ENCODE data around the gene MADCAM1.

The MADCAM1 gene

DNA sequence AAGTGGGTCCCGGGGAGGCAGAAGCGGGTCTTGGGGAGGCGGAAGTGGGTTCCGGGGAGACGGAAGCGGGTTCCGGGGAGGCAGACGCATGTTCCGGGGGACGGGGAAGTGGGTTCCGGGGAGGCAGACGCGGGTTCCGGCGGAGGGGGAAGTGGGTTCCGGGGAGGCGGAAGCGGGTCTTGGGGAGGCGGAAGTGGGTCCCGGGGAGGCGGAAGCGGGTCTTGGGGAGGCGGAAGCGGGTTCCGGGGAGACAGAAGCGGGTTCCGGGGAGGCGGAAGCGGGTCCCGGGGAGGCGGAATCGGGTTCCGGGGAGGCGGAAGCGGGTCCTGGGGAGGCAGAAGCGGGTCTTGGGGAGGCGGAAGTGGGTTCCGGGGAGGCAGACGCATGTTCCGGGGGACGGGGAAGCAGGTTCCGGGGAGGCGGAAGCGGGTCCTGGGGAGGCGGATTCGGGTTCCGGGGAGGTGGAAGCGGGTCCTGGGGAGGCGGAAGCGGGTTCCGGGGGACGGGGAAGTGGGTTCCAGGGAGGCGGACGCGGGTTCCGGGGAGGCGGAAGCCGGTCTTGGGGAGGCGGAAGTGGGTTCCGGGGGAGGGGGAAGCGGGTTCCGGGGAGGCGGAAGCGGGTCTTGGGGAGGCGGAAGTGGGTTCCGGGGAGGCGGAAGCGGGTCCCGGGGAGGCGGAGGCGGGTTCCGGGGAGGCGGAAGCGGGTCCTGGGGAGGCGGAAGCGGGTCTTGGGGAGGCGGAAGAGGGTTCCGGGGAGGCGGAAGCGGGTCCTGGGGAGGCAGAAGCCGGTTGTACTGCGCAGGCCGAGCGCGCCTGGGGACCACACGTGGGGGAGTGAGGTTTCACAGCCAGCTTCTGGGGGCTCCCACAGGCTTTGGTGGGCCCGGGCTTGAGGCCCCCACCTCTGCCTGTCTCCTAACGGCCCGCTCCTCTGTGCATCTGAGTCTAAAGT is 37.9 kb upstream of the MADCAM1 start:
- no peak overlapping the region for H3K9ac ChIP-seq (ENCODE audit: low read length)
- H3K27ac ChIP-seq (ENCODE audit: low read length): no peak overlapping the region
- no peak overlapping the region for H3K4me3 ChIP-seq (ENCODE audit: low read length)
- H3K9me3 ChIP-seq (ENCODE audit: control insufficient read depth, low read depth, low read length): no peaks in the 10 kb centered on the region
- no peaks in the 10 kb centered on the region for H3K36me3 ChIP-seq (ENCODE audit: control insufficient read depth, low read depth, low read length)
- no peaks in the 10 kb centered on the region for H3K4me1 ChIP-seq (ENCODE audit: control insufficient read depth, low read depth, low read length)
- H3K27me3 ChIP-seq (ENCODE audit: control insufficient read depth, insufficient read depth, low read length): peaks cover 33% of the 10 kb centered on the region

DNA sequence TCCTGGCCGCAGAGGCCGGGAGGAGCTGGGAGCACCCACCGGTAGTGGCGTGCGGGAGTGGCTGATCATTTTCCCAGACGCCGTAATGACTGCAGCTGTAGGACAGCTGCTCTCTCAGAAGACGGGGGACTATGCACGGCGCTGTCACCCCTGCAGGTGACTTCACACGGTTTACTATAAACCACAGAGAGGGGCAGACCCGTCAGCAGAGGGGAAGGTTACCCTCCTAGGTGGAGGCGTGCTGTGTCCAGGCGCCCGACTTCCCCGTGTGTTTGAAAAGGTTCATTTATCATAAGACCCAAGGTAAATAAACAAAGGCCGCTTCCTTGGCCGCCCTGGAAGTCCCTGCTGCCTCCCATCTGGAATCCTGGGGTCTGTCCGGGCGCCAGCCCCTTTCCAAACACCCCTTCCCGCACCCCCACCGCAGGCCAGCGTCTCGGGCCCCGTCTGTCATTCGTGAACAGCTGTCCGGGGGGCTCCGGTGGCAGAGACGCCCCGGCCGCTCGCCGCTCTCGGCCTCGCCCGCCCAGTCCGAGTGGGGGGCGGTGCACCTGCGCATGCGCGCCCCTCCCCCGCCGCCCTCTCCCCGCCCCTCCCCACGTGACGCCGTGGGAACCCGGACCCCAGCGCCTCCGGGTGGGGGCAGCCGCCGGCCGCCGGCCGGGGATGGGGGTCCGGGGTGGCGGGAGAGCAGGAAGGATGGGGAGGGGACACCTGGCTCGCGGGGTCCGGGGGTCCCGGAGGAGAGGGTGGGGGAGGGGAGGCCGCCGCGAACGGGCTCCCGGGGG is 36.4 kb upstream of the MADCAM1 start:
- H3K4me1 ChIP-seq (ENCODE audit: control insufficient read depth, low read depth, low read length): no peaks in the 10 kb centered on the region
- H3K9ac ChIP-seq (ENCODE audit: low read length): peak overlapping the region; percentile 27
- H3K27ac ChIP-seq (ENCODE audit: low read length): no peak overlapping the region
- no peaks in the 10 kb centered on the region for H3K36me3 ChIP-seq (ENCODE audit: control insufficient read depth, low read depth, low read length)
- H3K9me3 ChIP-seq (ENCODE audit: control insufficient read depth, low read depth, low read length): no peaks in the 10 kb centered on the region
- peaks cover 33% of the 10 kb centered on the region for H3K27me3 ChIP-seq (ENCODE audit: control insufficient read depth, insufficient read depth, low read length)
- peak overlapping the region; percentile 55 for H3K4me3 ChIP-seq (ENCODE audit: low read length)

DNA sequence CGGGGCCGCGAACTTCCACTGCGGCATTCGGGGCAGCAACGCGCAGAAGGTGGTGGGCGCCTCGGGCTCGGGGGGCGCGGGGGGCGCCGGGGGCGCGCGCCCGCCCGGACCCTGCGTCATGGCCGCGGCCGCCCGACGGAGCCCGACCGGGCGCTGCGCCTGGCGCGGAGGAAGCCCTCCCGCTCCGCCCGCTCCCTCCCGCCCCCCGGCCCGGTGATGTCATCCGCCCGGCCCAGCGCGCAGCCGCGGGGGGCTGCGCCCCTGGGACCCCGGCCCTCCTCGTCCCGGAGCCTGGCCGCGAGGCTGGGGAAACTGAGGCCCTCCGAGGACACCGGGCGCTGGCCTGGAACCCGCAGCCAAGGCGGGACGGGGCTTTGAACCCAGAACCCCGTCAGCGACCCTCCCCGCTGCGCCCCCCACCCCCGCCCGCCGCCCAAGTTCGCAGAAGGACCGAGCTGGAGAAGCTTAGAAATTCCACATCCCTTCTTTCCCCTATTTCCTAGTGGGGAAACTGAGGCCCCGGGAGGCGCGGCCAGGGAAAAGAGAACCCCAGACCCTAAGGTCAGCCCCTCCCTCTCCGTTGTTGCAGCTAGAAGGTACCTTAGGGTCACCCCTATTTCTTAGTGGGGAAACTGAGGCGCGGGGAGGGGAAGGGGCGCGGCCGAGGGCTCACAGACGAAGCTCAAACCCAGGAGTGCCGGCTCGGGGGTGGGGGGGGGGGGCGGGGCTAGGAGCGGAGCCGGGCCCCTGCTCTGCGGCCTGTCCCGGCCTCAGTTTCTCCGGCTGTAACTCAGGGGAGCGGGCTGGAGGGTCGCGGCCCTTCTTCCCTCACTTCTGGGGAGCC is 35.2 kb upstream of the MADCAM1 start, which contains the start of gene SHC2:
TSS of gene SHC2 (minus strand) at position 157 of the 844 bp plus-strand sequence. CDS start at position 120, 37 bp downstream.
- Histone ChIP-seq H3K27ac (ENCODE audit: low read length) (no peak within 1 kb of the TSS), H3K4me1 (ENCODE audit: control insufficient read depth, low read depth, low read length) (no peaks in the 10 kb centered on the region), H3K4me3 (ENCODE audit: low read length) (peak within 1 kb of the TSS; percentile 55)

DNA sequence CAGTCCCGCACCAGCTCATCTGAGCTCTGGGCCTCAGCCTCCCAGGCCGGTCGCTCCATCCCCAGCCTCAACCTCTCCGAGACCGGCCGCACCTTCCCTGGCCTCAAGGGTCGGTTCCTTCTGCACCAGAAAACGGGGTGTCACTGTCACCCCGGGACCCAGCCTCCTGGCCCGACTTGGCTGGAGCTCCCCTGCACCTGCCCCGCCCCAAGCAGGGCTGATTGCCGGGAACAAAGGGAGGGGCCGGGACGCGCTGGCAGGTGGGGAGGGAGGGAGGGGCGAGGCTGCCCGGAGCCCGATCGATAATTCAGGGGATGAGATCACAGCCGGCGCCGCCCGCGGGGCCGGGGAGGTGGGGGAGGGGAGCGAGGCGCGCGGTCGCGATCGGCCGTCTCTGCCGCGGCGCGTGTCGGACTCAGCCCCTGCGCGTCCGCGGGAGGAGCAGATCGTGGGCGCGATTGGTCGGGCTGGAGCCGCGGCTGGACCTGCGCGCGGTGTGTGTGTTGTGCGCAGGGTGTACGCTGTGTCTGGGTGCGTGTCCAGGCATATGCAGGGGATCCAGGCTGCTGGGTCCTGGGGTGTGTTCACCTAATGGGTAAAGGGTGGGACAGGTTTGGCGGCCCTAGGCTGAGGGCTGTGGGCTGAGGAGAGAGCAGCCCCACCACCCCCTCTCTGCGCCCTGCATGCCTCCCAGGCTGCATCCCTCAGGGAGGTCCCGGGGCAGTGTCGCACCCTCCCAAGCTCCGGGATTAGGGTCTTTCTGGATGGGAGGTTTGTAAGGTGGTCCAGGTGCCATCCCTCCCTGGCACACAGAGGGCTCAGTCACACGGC is 34.4 kb upstream of the MADCAM1 start:
- Histone ChIP-seq H3K27ac (ENCODE audit: low read length) (no peak overlapping the region), H3K9me3 (ENCODE audit: control insufficient read depth, low read depth, low read length) (no peaks in the 10 kb centered on the region), H3K9ac (ENCODE audit: low read length) (no peak overlapping the region), H3K36me3 (ENCODE audit: control insufficient read depth, low read depth, low read length) (no peaks in the 10 kb centered on the region), H3K4me3 (ENCODE audit: low read length) (peak overlapping the region; percentile 32), H3K4me1 (ENCODE audit: control insufficient read depth, low read depth, low read length) (no peaks in the 10 kb centered on the region), H3K27me3 (ENCODE audit: control insufficient read depth, insufficient read depth, low read length) (peaks cover 33% of the 10 kb centered on the region)

More for the DNA sequence above, 35.2 kb upstream of the MADCAM1 start, which contains the start of gene SHC2:
- peak within 1 kb of the TSS; percentile 27 for H3K9ac ChIP-seq (ENCODE audit: low read length)
- no peaks in the 10 kb centered on the region for H3K36me3 ChIP-seq (ENCODE audit: control insufficient read depth, low read depth, low read length)
- H3K27me3 ChIP-seq (ENCODE audit: control insufficient read depth, insufficient read depth, low read length): peaks cover 33% of the 10 kb centered on the region
- no peaks in the 10 kb centered on the region for H3K9me3 ChIP-seq (ENCODE audit: control insufficient read depth, low read depth, low read length)

DNA sequence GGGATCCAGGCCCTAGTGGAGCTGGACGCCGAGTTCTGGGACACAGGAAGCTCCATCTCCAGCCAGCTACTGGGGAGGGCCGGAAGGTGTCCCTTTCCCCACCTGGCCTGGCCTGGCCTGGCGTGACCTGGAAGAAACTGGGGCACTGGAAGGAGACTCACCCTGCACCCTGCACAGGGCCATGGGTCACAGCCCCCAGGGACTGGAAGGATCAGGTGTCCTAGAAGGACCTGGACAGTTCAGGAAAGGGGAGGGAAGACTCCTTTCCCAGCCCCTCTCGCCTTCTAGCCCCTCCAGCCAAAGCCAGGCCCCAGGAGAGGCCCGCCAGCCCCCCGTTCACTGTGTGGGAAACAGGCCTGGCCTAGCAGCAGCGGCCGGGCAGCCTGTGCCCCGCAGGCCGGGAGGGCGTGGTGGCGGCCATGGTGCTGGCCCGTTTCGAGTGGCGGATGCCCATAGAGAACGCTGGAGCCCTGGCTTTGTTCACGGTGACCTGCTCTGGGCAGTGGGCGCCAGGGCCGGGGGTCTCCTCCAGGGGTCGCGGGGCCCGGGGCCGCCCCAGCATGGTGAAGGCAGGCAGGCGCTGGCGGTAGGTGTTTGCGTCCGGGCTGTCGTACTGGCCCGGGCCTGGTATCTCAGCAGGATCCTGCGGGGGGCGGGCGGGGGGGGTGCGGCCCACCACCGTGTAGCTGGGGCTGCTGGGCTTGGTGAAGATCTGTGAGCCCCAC is 32.6 kb upstream of the MADCAM1 start:
- H3K9me3 ChIP-seq (ENCODE audit: control insufficient read depth, low read depth, low read length): no peaks in the 10 kb centered on the region
- H3K27ac ChIP-seq (ENCODE audit: low read length): no peak overlapping the region
- H3K9ac ChIP-seq (ENCODE audit: low read length): no peak overlapping the region

DNA sequence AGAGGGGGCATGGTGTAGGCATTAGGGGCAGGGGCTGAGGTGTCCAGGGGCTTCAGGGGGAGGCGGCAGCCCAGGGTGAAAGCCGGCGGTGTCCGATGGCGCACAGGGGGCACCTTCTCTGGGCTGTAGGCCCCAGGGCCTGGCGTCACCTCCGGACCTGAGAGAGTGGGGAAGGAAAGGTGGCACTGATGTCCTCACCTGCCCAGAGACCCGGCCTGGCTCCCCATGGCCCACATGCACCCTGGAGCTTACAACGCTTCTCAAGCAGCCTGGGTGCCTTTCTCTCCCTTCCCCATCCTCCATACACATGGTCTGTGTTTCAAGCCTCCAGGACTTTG is 32.1 kb upstream of the MADCAM1 start:
- H3K4me1 ChIP-seq (ENCODE audit: control insufficient read depth, low read depth, low read length): no peaks in the 10 kb centered on the region
- H3K27me3 ChIP-seq (ENCODE audit: control insufficient read depth, insufficient read depth, low read length): peaks cover 29% of the 10 kb centered on the region
- H3K9me3 ChIP-seq (ENCODE audit: control insufficient read depth, low read depth, low read length): no peaks in the 10 kb centered on the region
- H3K9ac ChIP-seq (ENCODE audit: low read length): no peak overlapping the region
- no peak overlapping the region for H3K27ac ChIP-seq (ENCODE audit: low read length)
- no peaks in the 10 kb centered on the region for H3K36me3 ChIP-seq (ENCODE audit: control insufficient read depth, low read depth, low read length)
- no peak overlapping the region for H3K4me3 ChIP-seq (ENCODE audit: low read length)

More for the DNA sequence above, 32.6 kb upstream of the MADCAM1 start:
- Histone ChIP-seq H3K4me3 (ENCODE audit: low read length) (no peak overlapping the region), H3K27me3 (ENCODE audit: control insufficient read depth, insufficient read depth, low read length) (peaks cover 33% of the 10 kb centered on the region), H3K4me1 (ENCODE audit: control insufficient read depth, low read depth, low read length) (no peaks in the 10 kb centered on the region), H3K36me3 (ENCODE audit: control insufficient read depth, low read depth, low read length) (no peaks in the 10 kb centered on the region)

DNA sequence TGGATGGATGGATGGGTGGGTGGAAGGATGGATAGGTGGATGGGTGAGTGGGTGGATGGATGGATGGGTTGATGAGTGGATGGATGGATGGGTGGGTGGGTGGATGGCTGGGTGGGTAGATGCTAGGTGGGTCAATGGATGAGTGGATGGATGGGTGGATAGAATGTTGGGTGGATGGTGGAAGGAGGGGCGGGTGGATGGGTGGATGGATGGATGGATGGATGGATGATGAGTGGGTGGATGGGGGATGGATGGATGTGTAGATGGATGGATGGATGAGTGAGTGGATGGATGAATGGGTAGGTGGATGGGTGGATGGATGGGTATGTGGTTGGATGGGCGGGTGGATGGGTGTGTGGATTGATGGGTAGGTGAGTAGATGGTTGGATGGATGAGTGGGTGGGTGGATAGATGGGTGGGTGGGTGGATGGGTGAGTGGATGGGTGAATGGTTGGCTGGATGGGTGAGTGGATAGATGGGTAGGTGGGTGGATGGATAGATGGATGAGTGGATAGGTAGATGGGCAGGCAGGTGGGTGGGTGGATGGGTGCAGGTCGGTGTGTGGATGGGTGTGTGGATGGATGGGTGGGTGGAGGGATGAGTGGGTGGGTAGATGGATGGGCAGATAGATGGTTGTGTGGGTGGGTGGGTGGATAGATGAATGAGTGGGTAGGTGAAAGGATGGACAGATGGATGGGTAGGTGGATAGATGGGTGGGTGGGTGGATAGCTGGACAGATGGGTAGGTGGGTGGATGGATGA is 31.1 kb upstream of the MADCAM1 start:
- Histone ChIP-seq H3K27me3 (ENCODE audit: control insufficient read depth, insufficient read depth, low read length) (peaks cover 20% of the 10 kb centered on the region), H3K36me3 (ENCODE audit: control insufficient read depth, low read depth, low read length) (no peaks in the 10 kb centered on the region), H3K4me1 (ENCODE audit: control insufficient read depth, low read depth, low read length) (no peaks in the 10 kb centered on the region), H3K9ac (ENCODE audit: low read length) (no peak overlapping the region), H3K27ac (ENCODE audit: low read length) (no peak overlapping the region), H3K4me3 (ENCODE audit: low read length) (no peak overlapping the region), H3K9me3 (ENCODE audit: control insufficient read depth, low read depth, low read length) (no peaks in the 10 kb centered on the region)

DNA sequence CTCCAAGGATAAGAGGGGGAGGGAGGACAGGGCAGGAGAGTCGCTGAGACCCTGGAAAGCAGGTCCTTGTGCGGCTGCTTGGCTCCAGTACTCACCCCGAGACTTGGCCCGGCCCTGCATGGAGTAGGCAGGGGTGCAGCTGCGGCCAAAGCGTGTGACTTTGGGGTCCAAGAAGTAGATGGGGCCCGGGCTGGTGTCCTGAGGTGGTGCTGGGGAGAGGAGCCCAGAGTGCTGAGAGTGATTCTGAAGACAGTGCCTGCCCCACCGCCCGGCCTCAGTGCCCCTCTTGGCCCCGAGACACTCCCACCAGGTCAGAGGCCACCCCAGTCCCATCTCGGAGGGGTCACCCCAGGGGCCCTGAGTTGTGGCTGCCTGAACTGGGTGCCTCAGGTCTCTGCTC is 28.7 kb upstream of the MADCAM1 start:
- H3K9me3 ChIP-seq (ENCODE audit: control insufficient read depth, low read depth, low read length): no peaks in the 10 kb centered on the region
- no peaks in the 10 kb centered on the region for H3K4me1 ChIP-seq (ENCODE audit: control insufficient read depth, low read depth, low read length)
- peaks cover 3% of the 10 kb centered on the region for H3K27me3 ChIP-seq (ENCODE audit: control insufficient read depth, insufficient read depth, low read length)

DNA sequence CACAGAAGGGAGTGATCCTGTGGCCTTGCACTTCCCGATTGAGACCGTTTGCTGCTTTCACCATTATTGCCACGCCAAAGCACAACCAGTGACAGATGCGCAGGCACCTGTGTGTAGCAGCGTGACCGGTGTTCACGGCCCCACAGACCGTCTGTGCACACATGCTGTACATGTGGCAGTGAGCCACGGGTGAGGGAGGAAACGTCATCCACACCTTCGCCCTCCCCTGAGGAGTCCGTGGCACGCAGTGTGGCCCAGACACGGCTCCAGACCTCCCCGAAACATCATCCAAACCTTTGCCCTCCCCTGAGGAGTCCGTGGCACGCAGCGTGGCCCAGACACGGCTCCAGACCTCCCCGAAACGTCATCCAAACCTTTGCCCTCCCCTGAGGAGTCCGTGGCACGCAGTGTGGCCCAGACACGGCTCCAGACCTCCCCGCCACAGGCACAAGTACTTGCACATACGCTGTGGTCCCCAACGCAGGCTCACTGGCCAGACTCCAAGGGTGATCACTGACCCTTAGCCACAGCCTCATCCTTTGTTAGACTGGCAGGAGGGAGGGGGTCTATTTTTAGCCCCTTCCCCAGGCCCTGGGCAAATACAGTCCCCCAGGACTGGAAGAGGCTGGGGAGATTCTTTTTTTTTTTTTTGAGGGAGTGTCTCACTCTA is 27.6 kb upstream of the MADCAM1 start:
- no peak overlapping the region for H3K27ac ChIP-seq (ENCODE audit: low read length)
- no peak overlapping the region for H3K9ac ChIP-seq (ENCODE audit: low read length)

More for the DNA sequence above, 28.7 kb upstream of the MADCAM1 start:
- Histone ChIP-seq H3K9ac (ENCODE audit: low read length) (no peak overlapping the region), H3K4me3 (ENCODE audit: low read length) (no peak overlapping the region), H3K36me3 (ENCODE audit: control insufficient read depth, low read depth, low read length) (no peaks in the 10 kb centered on the region), H3K27ac (ENCODE audit: low read length) (no peak overlapping the region)

More for the DNA sequence above, 27.6 kb upstream of the MADCAM1 start:
- Histone ChIP-seq H3K36me3 (ENCODE audit: control insufficient read depth, low read depth, low read length) (no peaks in the 10 kb centered on the region), H3K4me3 (ENCODE audit: low read length) (no peak overlapping the region), H3K4me1 (ENCODE audit: control insufficient read depth, low read depth, low read length) (no peaks in the 10 kb centered on the region), H3K27me3 (ENCODE audit: control insufficient read depth, insufficient read depth, low read length) (no peaks in the 10 kb centered on the region), H3K9me3 (ENCODE audit: control insufficient read depth, low read depth, low read length) (no peaks in the 10 kb centered on the region)

Measured in iPS-18a (cell line).